Effector memory CD4-positive, alpha-beta T cell (primary cell): ENCODE measurements around the gene NFATC2IP.
"Not testable (repeated sequence)": the region's sequence is repeated elsewhere in the genome, so short reads cannot be mapped to it uniquely, and the experiment has no call there.

Experiments
- DNase-seq, 3 donors: peaks; one replicate each; pipeline ENCODE4 v3.0.0-alpha.2; 2020
- H3K27ac ChIP-seq: 2 replicates; pipeline ENCODE4 v1.7.0; 2013; ENCODE audit warnings: mild to moderate bottlenecking, low read length, moderate library complexity; ENCODE audit not compliant: insufficient read depth, poor library complexity, severe bottlenecking
- H3K27me3 ChIP-seq: replicated peaks from 2 replicates; pipeline ENCODE4 v1.7.0; 2013; ENCODE audit warnings: mild to moderate bottlenecking, low read length; ENCODE audit not compliant: insufficient read depth, control insufficient read depth, poor library complexity, severe bottlenecking
- H3K36me3 ChIP-seq: 2 replicates; pipeline ENCODE4 v1.7.0; 2013; ENCODE audit warnings: mild to moderate bottlenecking, low read length, moderate library complexity; ENCODE audit not compliant: control insufficient read depth, insufficient read depth
- H3K4me1 ChIP-seq: 2 replicates; pipeline ENCODE4 v1.7.0; 2013; ENCODE audit warnings: low read length, mild to moderate bottlenecking; ENCODE audit not compliant: control insufficient read depth, insufficient read depth, poor library complexity, severe bottlenecking
- H3K4me3 ChIP-seq: 2 replicates; pipeline ENCODE4 v1.7.0; 2013; ENCODE audit warnings: low read length, low read depth, mild to moderate bottlenecking; ENCODE audit not compliant: insufficient read depth, poor library complexity, severe bottlenecking
- H3K9me3 ChIP-seq: 2 replicates; pipeline ENCODE4 v1.7.0; 2013; ENCODE audit warnings: mild to moderate bottlenecking, low read length, moderate library complexity; ENCODE audit not compliant: control insufficient read depth

The NFATC2IP gene

DNA sequence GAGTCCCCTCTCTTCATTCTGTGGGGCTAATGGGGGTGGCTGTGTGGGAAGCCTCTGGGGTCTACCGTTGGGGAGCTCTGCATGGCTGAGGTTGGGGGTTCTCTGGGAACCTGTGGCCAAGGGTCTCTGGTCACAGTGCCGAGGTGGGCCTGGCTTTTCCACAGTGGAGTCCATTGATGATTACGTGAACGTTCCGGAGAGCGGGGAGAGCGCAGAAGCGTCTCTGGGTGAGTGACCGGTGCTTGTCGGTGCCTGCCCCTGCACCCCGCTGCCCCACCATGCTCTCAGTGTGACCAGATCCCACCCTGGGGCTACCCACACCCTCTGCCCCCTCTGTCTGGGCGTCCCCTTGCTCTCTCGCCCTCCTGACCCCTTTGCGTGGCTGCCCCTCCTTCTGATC lies 38.6 kb downstream of the NFATC2IP start:
- Histone ChIP-seq H3K4me3 (peak overlapping the region; percentile 32), H3K9me3 (no peaks in the 10 kb centered on the region), H3K27ac (peak overlapping the region; percentile 90), H3K36me3 (peaks cover 24% of the 10 kb centered on the region), H3K27me3 (no peaks in the 10 kb centered on the region), H3K4me1 (peaks cover 36% of the 10 kb centered on the region)
- no peak for DNase-seq

DNA sequence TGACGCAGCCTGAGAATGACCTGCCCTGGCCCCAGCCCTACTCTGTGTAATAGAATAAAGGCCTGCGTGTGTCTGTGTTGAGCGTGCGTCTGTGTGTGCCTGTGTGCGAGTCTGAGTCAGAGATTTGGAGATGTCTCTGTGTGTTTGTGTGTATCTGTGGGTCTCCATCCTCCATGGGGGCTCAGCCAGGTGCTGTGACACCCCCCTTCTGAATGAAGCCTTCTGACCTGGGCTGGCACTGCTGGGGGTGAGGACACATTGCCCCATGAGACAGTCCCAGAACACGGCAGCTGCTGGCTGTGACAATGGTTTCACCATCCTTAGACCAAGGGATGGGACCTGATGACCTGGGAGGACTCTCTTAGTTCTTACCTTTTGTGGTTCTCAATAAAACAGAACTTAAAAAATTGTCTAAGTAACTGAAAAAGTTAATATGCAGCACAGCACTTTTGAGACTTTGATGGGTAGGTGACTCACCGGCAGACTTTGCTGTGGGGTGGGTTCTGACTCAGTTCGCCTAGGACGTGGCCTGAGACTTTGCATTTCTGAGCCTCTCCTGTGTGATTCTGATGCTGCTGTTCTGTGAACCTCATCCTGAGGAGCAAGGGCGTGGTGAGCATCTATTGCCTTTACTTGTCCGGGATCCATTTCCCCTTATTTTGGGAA lies 39.8 kb downstream of the NFATC2IP start:
- peaks cover 24% of the 10 kb centered on the region for H3K36me3 ChIP-seq
- H3K9me3 ChIP-seq, result no peaks in the 10 kb centered on the region
- peak in 1 of 3 donors; percentile 38 for DNase-seq
- H3K27ac ChIP-seq, result peak overlapping the region; percentile 90
- peaks cover 32% of the 10 kb centered on the region for H3K4me1 ChIP-seq
- no peak overlapping the region for H3K4me3 ChIP-seq
- H3K27me3 ChIP-seq, result no peaks in the 10 kb centered on the region

DNA sequence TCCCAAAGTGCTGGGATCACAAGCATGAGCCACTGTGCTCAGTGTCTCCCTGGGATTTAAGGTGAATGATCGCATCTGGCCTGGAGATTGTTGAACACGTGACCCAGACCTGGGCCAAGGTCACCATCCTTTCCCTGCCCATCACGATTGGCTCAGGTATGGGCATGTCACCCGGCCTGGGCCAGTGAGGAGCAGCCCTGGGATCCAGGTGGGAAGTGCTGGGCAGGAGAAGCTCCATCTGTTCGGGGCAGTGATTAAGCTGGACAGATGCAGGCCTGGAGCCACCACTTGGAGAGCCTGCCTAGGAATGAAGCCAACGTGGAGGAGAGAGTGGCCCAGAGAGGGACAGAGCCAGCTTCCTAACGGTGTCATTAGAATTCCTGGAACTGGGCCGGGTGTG lies 41.0 kb downstream of the NFATC2IP start:
- no peaks in the 10 kb centered on the region for H3K27me3 ChIP-seq
- H3K9me3 ChIP-seq, result no peaks in the 10 kb centered on the region
- H3K27ac ChIP-seq, result peak overlapping the region; percentile 90
- DNase-seq, result no peak
- peaks cover 24% of the 10 kb centered on the region for H3K36me3 ChIP-seq
- H3K4me3 ChIP-seq, result no peak overlapping the region
- peaks cover 27% of the 10 kb centered on the region for H3K4me1 ChIP-seq

DNA sequence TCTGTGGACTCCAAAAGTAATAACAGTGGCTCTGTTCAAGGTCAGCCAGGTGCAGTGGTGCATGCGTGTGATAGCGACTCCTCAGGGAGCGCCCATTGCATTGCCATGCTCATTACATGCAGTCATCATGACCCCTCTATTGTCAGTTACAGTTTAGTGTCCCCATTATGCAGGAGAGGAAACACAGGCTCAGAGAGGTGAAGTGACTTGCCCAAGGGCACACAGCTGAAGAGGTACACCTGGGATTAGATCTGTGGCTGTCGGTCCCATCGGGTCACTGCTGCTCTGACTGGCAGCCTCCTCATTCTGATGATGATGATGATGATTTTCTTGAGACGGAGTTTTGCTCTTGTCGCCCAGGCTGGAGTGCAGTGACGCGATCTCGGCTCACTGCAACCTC lies 41.8 kb downstream of the NFATC2IP start:
- Histone ChIP-seq H3K27ac (no peak overlapping the region), H3K4me1 (peaks cover 27% of the 10 kb centered on the region), H3K27me3 (no peaks in the 10 kb centered on the region), H3K9me3 (no peaks in the 10 kb centered on the region), H3K36me3 (peaks cover 20% of the 10 kb centered on the region), H3K4me3 (no peak overlapping the region)
- no peak for DNase-seq

DNA sequence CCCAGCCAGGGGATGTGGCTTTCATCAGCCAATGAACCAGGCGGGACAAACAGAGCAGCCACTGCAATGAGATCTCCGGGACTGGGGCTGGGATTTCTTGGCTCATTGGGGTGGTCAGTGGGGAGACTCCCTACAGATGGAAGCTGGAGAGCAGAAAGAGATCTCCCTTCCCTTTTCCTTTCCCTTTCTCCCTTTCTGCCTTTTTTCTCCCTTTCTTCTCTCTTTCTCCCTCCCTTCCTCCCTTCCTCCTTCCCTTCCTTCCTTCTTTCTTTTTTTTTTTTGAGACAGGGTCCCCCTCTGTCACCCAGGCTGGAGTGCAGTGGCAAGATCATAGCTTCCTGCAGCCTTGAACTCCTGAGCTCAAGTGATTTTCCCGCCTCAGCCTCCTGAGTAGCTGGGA lies 48.1 kb downstream of the NFATC2IP start:
- H3K36me3 ChIP-seq, result no peaks in the 10 kb centered on the region
- no peaks in the 10 kb centered on the region for H3K9me3 ChIP-seq
- H3K27ac ChIP-seq, result no peak overlapping the region
- no peaks in the 10 kb centered on the region for H3K27me3 ChIP-seq
- peaks cover 3% of the 10 kb centered on the region for H3K4me1 ChIP-seq
- DNase-seq, result no peak
- no peak overlapping the region for H3K4me3 ChIP-seq

DNA sequence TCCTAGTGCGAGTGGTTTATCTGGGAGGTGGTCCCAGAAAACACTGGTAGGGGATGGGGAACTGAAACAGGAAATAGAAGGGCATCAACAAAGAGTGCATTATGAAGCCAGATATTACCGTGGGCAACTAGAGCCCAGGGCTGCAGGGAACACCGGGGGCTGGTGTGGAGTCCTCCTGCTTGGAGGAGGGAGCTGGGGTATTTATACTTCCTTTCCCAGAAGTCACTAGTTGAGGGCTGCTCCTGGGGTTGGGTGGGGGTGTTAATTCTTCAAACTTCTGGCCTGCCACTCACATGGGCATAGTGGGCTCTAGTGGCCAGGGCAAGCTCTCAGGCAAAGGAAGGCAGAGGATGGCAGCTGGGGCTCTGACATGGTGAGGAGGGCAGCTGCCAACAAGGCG lies 48.8 kb downstream of the NFATC2IP start:
- no peaks in the 10 kb centered on the region for H3K36me3 ChIP-seq
- H3K27me3 ChIP-seq, result no peaks in the 10 kb centered on the region
- H3K4me3 ChIP-seq, result no peak overlapping the region
- no peak overlapping the region for H3K27ac ChIP-seq
- no peaks in the 10 kb centered on the region for H3K9me3 ChIP-seq
- no peak for DNase-seq
- peaks cover 3% of the 10 kb centered on the region for H3K4me1 ChIP-seq

DNA sequence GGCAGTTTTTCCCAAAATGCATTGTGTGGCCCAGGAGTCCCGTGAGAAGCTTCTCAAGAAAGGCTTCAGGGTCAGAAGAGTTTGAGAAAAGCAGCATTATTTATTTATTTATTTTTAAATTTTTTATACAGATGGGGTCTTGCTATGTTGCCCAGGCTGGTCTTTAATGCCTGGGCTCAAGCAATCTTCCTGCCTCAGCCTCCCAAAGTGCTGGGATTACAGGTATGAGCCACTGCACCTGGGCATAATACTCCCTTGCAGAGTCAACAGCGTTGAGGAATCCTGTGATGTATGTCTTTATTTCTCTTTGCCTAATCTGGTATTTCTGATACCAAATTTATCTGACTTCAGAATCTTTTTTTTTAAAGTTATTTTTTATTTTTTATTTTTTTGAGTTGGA lies 49.3 kb downstream of the NFATC2IP start:
- DNase-seq, result no peak
- Histone ChIP-seq H3K36me3 (no peaks in the 10 kb centered on the region), H3K4me1 (peaks cover 3% of the 10 kb centered on the region), H3K27me3 (no peaks in the 10 kb centered on the region), H3K9me3 (no peaks in the 10 kb centered on the region), H3K27ac (no peak overlapping the region), H3K4me3 (no peak overlapping the region)

DNA sequence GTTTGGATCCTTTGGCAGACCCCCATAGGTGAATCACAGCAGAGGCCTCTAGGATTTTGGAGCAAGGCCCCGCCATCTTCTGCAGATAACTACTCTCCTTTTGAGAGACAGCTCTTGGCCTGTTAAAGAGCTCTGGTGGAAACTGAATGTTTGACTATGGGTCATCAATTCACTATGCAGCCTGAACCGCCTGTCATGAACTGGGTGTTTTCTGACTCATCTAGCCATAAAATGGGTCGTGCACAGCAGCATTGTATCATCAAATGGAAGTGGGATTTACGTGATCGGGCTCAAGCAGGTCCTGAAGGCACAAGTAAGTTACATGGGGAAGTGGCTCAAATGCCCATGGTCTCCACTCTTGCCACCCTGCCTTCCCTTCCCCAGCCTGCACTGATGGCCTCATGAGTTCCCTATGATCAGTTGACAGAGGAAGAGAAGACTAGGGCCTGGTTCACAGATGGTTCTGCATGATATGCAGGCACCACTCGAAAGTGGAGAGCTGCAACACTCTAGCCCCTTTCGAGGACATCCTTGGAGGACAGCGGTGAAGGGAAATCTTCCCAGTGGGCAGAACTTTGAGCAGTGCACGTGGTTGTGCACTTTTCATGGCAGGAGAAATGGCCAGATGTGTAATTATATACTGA lies 53.9 kb downstream of the NFATC2IP start:
- H3K4me1 ChIP-seq, result peaks cover 21% of the 10 kb centered on the region
- H3K4me3 ChIP-seq, H3K27ac ChIP-seq, H3K27me3 ChIP-seq, DNase-seq, H3K9me3 ChIP-seq, H3K36me3 ChIP-seq: not testable (repeated sequence)

DNA sequence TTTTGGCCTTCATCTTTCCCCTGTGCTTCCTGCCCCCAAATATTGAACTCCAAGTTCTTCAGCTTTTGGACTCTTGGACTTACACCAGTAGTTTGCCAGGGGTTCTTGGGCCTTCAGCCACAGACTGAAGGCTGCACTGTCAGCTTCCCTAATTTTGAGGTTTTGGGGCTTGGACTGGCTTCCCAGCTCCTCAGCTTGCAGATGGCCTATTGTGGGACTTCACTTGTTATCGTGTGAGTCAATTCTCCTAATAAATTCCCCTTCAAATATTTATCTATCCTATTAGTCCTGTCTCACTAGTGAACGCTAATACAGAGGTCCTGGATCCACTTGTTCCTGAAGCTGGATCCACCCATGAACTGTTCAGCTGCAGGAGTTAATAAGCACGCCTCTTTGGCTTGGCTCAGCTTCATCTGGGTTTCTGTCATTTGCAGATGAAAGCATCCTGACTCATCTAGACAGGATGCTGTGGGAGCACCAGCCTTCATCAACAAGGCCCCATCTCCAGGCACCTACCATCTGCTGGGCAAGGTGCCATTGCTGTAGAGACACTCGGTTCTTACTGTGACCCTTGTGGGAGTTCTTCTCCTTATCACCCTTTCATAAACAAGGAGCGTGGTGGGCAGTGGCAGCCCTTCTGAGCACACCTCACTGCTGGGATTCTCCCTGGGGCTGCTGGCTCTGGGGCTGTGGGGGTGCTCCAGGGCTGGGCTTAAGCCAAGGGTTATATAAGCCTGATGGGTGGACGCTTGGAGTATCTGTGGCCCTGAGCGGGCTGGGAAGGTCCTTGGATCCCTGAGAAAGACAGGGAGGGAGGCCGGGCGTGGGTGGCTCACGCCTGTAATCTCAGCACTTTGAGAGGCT lies 57.2 kb downstream of the NFATC2IP start:
- H3K4me3 ChIP-seq, result no peak overlapping the region
- no peaks in the 10 kb centered on the region for H3K27me3 ChIP-seq
- DNase-seq, result peak in 2 of 3 donors; percentile 23 to 59
- H3K27ac ChIP-seq, result peak overlapping the region; percentile 56
- no peaks in the 10 kb centered on the region for H3K9me3 ChIP-seq
- H3K36me3 ChIP-seq, result no peaks in the 10 kb centered on the region
- H3K4me1 ChIP-seq, result peaks cover 38% of the 10 kb centered on the region
